IMR-90 (cell line): ENCODE results near the gene MAZ. TPM values are rescaled to one million over a fixed set of nuclear protein-coding genes. Genes with fewer than 3 reads are reported as not detected.

Experiments
- ATAC-seq: fragments of 200-7000 bp; cut with Tn5 transposase; 2 replicates; pipeline ENCODE4 v1.9.1; 2020; ENCODE audit warnings: low read depth, mild to moderate bottlenecking, moderate library complexity
- BruUV-seq: library from RNA; stranded (reverse); fragments of 400-500 nt; replicated peaks from 2 replicates; lab custom pipeline; 2021; lab: Mats Ljungman, UMichigan
- CTCF ChIA-PET: fragments of 300-600 bp; formaldehyde crosslinking; extraction: SDS; loops from one replicate; lab custom pipeline; 2021; ENCODE audit warnings: antibody characterized with exemption; lab: Yijun Ruan, JAX
- POLR2A ChIA-PET: fragments of 300-600 bp; sonication (Branson Sonifier 250); formaldehyde crosslinking; loops from one replicate; lab custom pipeline; 2022; ENCODE audit warnings: antibody characterized with exemption; ENCODE audit not compliant: unreplicated experiment; lab: Charles Lee
- DNase-seq: peaks from one replicate; pipeline ENCODE4 v3.0.0; 2013
- H2AFZ ChIP-seq: replicated peaks from 2 replicates; pipeline ENCODE3; 2013; ENCODE audit warnings: low read length, mild to moderate bottlenecking; ENCODE audit not compliant: poor library complexity
- H2AK5ac ChIP-seq: 2 replicates; pipeline ENCODE4 v1.6.1; 2013; ENCODE audit warnings: low read depth, low read length, inconsistent platforms
- H2AK9ac ChIP-seq: replicated peaks from 2 replicates; pipeline ENCODE3; 2013; ENCODE audit warnings: mild to moderate bottlenecking, low read depth, low read length, moderate library complexity; ENCODE audit not compliant: poor library complexity
- H2BK120ac ChIP-seq: 2 replicates; pipeline ENCODE4 v1.6.1; 2013; ENCODE audit warnings: low read depth, low read length, inconsistent platforms
- H2BK15ac ChIP-seq: 3 replicates; pipeline ENCODE4 v1.6.1; 2013; ENCODE audit warnings: low read depth, low read length, inconsistent platforms
- H2BK20ac ChIP-seq: 2 replicates; pipeline ENCODE4 v1.6.1; 2013; ENCODE audit warnings: low read depth, mild to moderate bottlenecking, inconsistent platforms, low read length, moderate library complexity
- H2BK5ac ChIP-seq: 2 replicates; pipeline ENCODE4 v1.6.1; 2013; ENCODE audit warnings: mild to moderate bottlenecking, low read depth, low read length, inconsistent platforms; ENCODE audit not compliant: poor library complexity, severe bottlenecking
- H3K14ac ChIP-seq: replicated peaks from 2 replicates; pipeline ENCODE4 v1.6.1; 2013; ENCODE audit warnings: low read depth, low read length, inconsistent platforms
- H3K18ac ChIP-seq: 2 replicates; pipeline ENCODE4 v1.6.1; 2013; ENCODE audit warnings: low read depth, low read length, control low read depth
- H3K23ac ChIP-seq: 2 replicates; pipeline ENCODE4 v1.6.1; 2013; ENCODE audit warnings: low read depth, low read length, inconsistent platforms
- H3K27ac ChIP-seq: 2 replicates; pipeline ENCODE4 v1.5.1; 2013; ENCODE audit warnings: mild to moderate bottlenecking, control low read depth, low read length; ENCODE audit not compliant: insufficient read depth
- H3K27me3 ChIP-seq: 2 replicates; pipeline ENCODE4 v1.6.1; 2013; ENCODE audit warnings: low read length; ENCODE audit not compliant: control insufficient read depth, insufficient read depth
- H3K36me3 ChIP-seq: 2 replicates; pipeline ENCODE4 v1.6.1; 2013; ENCODE audit warnings: low read length, mixed read lengths; ENCODE audit not compliant: control insufficient read depth, insufficient read depth
- H3K4ac ChIP-seq: 2 replicates; pipeline ENCODE4 v1.6.1; 2013; ENCODE audit warnings: low read depth, low read length, inconsistent platforms
- H3K4me1 ChIP-seq: 2 replicates; pipeline ENCODE4 v1.6.1; 2013; ENCODE audit warnings: low read length, mixed read lengths; ENCODE audit not compliant: control insufficient read depth, insufficient read depth
- H3K4me2 ChIP-seq: 2 replicates; pipeline ENCODE4 v1.6.1; 2013; ENCODE audit warnings: low read depth, mild to moderate bottlenecking, control low read depth, low read length, moderate library complexity
- H3K4me3 ChIP-seq: 2 replicates; pipeline ENCODE4 v1.5.1; 2013; ENCODE audit warnings: low read depth, mild to moderate bottlenecking, control low read depth, low read length, moderate library complexity; ENCODE audit not compliant: insufficient read depth
- H3K56ac ChIP-seq: 2 replicates; pipeline ENCODE4 v1.6.1; 2013; ENCODE audit warnings: low read length, inconsistent platforms; ENCODE audit not compliant: insufficient read depth; ENCODE audit errors: extremely low read depth
- H3K79me1 ChIP-seq, 2 experiments: 2 replicates each; pipeline ENCODE4 v1.6.1; 2013; ENCODE audit warnings: low read length in 2 of 2, inconsistent platforms in 1 of 2, low read depth in 1 of 2
- H3K9ac ChIP-seq: 2 replicates; pipeline ENCODE4 v1.6.1; 2013; ENCODE audit warnings: low read depth, low read length, control low read depth
- H3K9me1 ChIP-seq: 2 replicates; pipeline ENCODE4 v1.6.1; 2013; ENCODE audit warnings: low read length, inconsistent platforms; ENCODE audit not compliant: insufficient read depth
- H3K9me3 ChIP-seq: 2 replicates; pipeline ENCODE4 v1.6.1; 2013; ENCODE audit warnings: low read length; ENCODE audit not compliant: control insufficient read depth, insufficient read depth
- H4K20me1 ChIP-seq: 2 replicates; pipeline ENCODE4 v1.6.1; 2013; ENCODE audit warnings: low read length, inconsistent platforms; ENCODE audit not compliant: insufficient read depth
- H4K5ac ChIP-seq: 2 replicates; pipeline ENCODE4 v1.6.1; 2013; ENCODE audit warnings: mild to moderate bottlenecking, low read depth, low read length, control low read depth
- H4K8ac ChIP-seq, 2 experiments: 2 replicates each; pipeline ENCODE4 v1.6.1; 2013; ENCODE audit warnings: low read depth in 2 of 2, low read length in 2 of 2, control low read depth in 1 of 2, inconsistent platforms in 1 of 2
- H4K91ac ChIP-seq: 2 replicates; pipeline ENCODE4 v1.6.1; 2013; ENCODE audit warnings: low read depth, low read length, inconsistent platforms; ENCODE audit not compliant: insufficient read depth
- BHLHE40 ChIP-seq: fragments of 150-350 bp; IDR thresholded peaks from 2 replicates; pipeline ENCODE4 v1.6.1; 2016; ENCODE audit warnings: mild to moderate bottlenecking, low read depth, low read length
- CEBPB ChIP-seq: IDR thresholded peaks from 2 replicates; pipeline ENCODE4 v1.6.1; 2012; ENCODE audit warnings: low read depth, low read length, improper control_type of control experiment
- CHD1 ChIP-seq: IDR thresholded peaks from 2 replicates; pipeline ENCODE4 v1.6.1; 2012; ENCODE audit warnings: low read depth, low read length, improper control_type of control experiment
- CTCF ChIP-seq: conservative IDR thresholded peaks from 2 replicates; pipeline ENCODE4 v1.5.1; 2012; ENCODE audit warnings: mild to moderate bottlenecking, low read depth, low read length, improper control_type of control experiment
- ELK1 ChIP-seq: fragments of 150-350 bp; IDR thresholded peaks from 2 replicates; pipeline ENCODE4 v1.6.1; 2016; ENCODE audit warnings: low read depth, mild to moderate bottlenecking, low read length, moderate library complexity, borderline replicate concordance
- FOS ChIP-seq: fragments of 150-350 bp; IDR thresholded peaks from 2 replicates; pipeline ENCODE4 v1.6.1; 2016; ENCODE audit warnings: low read depth, low read length
- MAFK ChIP-seq: IDR thresholded peaks from 2 replicates; pipeline ENCODE4 v1.6.1; 2012; ENCODE audit warnings: low read depth, low read length, improper control_type of control experiment
- MAZ ChIP-seq: IDR thresholded peaks from 2 replicates; pipeline ENCODE4 v1.6.1; 2012; ENCODE audit warnings: low read depth, mild to moderate bottlenecking, low read length, improper control_type of control experiment, moderate library complexity, borderline replicate concordance
- NFE2L2 ChIP-seq: fragments of 150-350 bp; IDR thresholded peaks from 2 replicates; pipeline ENCODE4 v1.6.1; 2016; ENCODE audit warnings: low read depth, mild to moderate bottlenecking, low read length
- RCOR1 ChIP-seq: IDR thresholded peaks from 2 replicates; pipeline ENCODE4 v1.6.1; 2012; ENCODE audit warnings: mild to moderate bottlenecking, low read length, improper control_type of control experiment; ENCODE audit not compliant: insufficient replicate concordance
- RFX5 ChIP-seq: IDR thresholded peaks from 2 replicates; pipeline ENCODE4 v1.8.0; 2012; ENCODE audit warnings: low read depth, mild to moderate bottlenecking, low read length, moderate library complexity
- SMC3 ChIP-seq: fragments of 150-350 bp; IDR thresholded peaks from 2 replicates; pipeline ENCODE4 v1.6.1; 2016; ENCODE audit warnings: low read depth, mild to moderate bottlenecking, antibody characterized with exemption, low read length, moderate library complexity
- USF2 ChIP-seq: fragments of 150-350 bp; IDR thresholded peaks from 2 replicates; pipeline ENCODE4 v1.6.1; 2017; ENCODE audit warnings: mild to moderate bottlenecking, antibody characterized with exemption, low read length, low read depth
- WGBS, 2 experiments: methylation state at CpG; one replicate each; pipeline versions ENCODE4 v1.1.5 to v1.1.7; 2013; ENCODE audit warnings: missing lambda C conversion rate in 2 of 2; ENCODE audit not compliant: insufficient read length in 1 of 2; ENCODE audit errors: extremely low coverage in 2 of 2; 5-methylcytosine and 5-hydroxymethylcytosine counted together
- dilution Hi-C: fragments of 300-500 bp; cut with HindIII; formaldehyde crosslinking; loops from one replicate; pipeline ENCODE4 v1.14.3; 2018; ENCODE audit warnings: low sequenced_read_pairs; ENCODE audit not compliant: unreplicated experiment
- in situ Hi-C: fragments of 300-500 bp; cut with MboI; formaldehyde crosslinking; loops from 3 replicates; pipeline ENCODE4 v1.14.3; 2019; ENCODE audit warnings: low sequenced_read_pairs, inconsistent platforms, mixed read lengths
- intact Hi-C: fragments of 100-400 bp; cut with micrococcal nuclease; formaldehyde crosslinking; loops from 2 replicates; pipeline ENCODE4 v1.10.0; 2022
- polyA plus RNA-seq, 3 experiments: library from polyadenylated mRNA; depleted of rRNA; stranded (reverse); fragments of >200 nt; gene quantifications; 2 replicates each; pipeline ENCODE4 v1.2.3, GENCODE V29; 2012; ENCODE audit warnings: low replicate concordance in 1 of 3
- total RNA-seq: library from RNA; depleted of rRNA; stranded (reverse); fragments of >200 nt; gene quantifications from 2 replicates; pipeline ENCODE4 v1.2.3, GENCODE V29; 2012

The MAZ gene
- total and polyA plus RNA-seq, 2 of the 4 experiments (the other 2 are of a cell fraction) = 113 to 138 TPM

- peaks cover 19% of the 10 kb centered on the region for H3K4me1 ChIP-seq
- H3K56ac ChIP-seq = no peak overlapping the region
- H3K9me3 ChIP-seq = no peaks in the 10 kb centered on the region
- no peak overlapping the region for H3K4me3 ChIP-seq
- no peak overlapping the region for H2BK120ac ChIP-seq
- ATAC-seq (no peak), DNase-seq (no peak)
- no peak overlapping the region for H3K23ac ChIP-seq
- no peak overlapping the region for H2BK5ac ChIP-seq
- H4K20me1 ChIP-seq = no peaks in the 10 kb centered on the region
- TF ChIP-seq BHLHE40 (no peak), MAFK (no peak), CEBPB (no peak), RCOR1 (no peak), ELK1 (no peak), USF2 (no peak), RFX5 (no peak), CHD1 (no peak), MAZ (no peak), SMC3 (no peak), CTCF (no peak), FOS (no peak), NFE2L2 (no peak)
- no peak overlapping the region for H3K4me2 ChIP-seq
- in situ Hi-C loops (no loop called here), intact Hi-C loops (loop anchor here (5.0 kb wide), 1 partner anchor 204 kb away; the partner anchor contains the start of gene C16orf92), dilution Hi-C loops (no loop called here)
- H2AK9ac ChIP-seq = no peak overlapping the region
- H3K79me1 ChIP-seq = peaks cover 14 to 67% of the 10 kb centered on the region in 2 experiments; a peak in 3 of 4 replicates
- H4K91ac ChIP-seq = no peak overlapping the region
- H2AK5ac ChIP-seq = no peak overlapping the region
- H2AFZ ChIP-seq = no peak overlapping the region
- BruUV-seq = no TSS peak
- no peak overlapping the region for H3K9ac ChIP-seq
- H3K4ac ChIP-seq = no peak overlapping the region
- CTCF ChIA-PET = interaction anchor here (0.6 kb wide), 2 partner anchors 175 to 203 kb away, joined by 3 to 5 read pairs; no protein-coding TSS in a partner anchor
- no peak overlapping the region for H2BK15ac ChIP-seq
- no peak overlapping the region for H3K14ac ChIP-seq
- no peak overlapping the region for H4K5ac ChIP-seq
- no peaks in the 10 kb centered on the region for H3K27me3 ChIP-seq
- POLR2A ChIA-PET = no interaction called here
- no peak overlapping the region for H3K27ac ChIP-seq
- no peak overlapping the region for H4K8ac ChIP-seq
- H2BK20ac ChIP-seq = no peak overlapping the region
- peaks cover 13% of the 10 kb centered on the region; the same call in 1 of the 2 replicates for H3K9me1 ChIP-seq
- H3K18ac ChIP-seq = no peak overlapping the region
- no CpG with 5 or more reads among the region's 4 CpGs for WGBS, 2 experiments
- peaks cover 6% of the 10 kb centered on the region for H3K36me3 ChIP-seq
Measured at GRCh38 chr16:29818082-29818481, 11.8 kb downstream of the MAZ start.
